ENCODE data around the gene SETD2.

DNA sequence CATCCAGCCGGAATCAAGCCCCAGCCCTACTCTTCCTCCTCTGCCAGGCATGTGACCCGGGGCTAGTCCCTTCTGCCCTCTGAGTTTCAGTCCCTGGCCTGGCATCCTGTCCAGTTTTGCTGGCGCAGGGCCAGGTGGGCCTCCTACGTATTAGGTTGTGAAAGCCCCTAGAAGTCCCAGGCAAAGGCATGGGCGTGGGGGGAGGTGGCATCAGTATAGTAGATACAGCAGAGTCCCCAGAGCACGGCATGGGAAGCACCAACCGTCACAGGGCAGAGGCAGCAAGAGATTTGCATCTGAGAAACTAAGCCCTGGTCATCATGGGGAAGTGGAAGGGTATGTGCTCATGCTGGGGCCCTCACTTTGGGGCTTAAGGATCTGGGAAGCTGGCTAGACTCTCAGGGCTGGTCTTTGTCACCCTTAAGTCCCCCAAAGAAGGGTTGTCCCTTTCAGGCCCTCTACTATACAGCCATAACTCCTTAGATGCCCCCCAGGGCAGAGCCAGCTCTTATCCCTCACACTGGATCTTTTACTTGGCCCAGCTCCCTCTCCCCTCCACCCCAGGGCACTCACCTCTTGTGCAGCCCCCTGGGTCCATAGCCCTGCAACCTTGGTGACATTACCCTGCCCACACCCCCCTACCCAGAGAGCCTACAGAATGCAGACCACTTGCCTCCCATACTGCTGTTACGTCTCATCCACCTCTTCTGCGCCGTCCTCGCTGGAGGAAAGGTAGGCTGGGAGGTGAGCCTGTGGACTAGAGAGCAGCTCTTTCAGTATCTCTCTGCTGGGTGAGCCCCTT lies 173.1 kb downstream of the SETD2 start:
- TF ChIP-seq CTCF (IDR thresholded peaks at IDR 0.05; ENCODE audit: borderline replicate concordance, extremely low read depth, low read length, poor library complexity, severe bottlenecking) = no peak
- TF ChIP-seq EZH2 (IDR thresholded peaks at IDR 0.05; ENCODE audit: borderline replicate concordance, low read depth, low read length, severe bottlenecking) = no peak

Measured in DND-41 (cell line).